GM12873 (cell line): ENCODE data around the gene MCTP1.

Experiments
- CTCF ChIP-seq: IDR thresholded peaks from 2 replicates; pipeline ENCODE4 v1.5.1; 2012; ENCODE audit warnings: low read depth, mild to moderate bottlenecking, moderate library complexity, low read length, control low read depth; ENCODE audit not compliant: insufficient read depth; ENCODE audit errors: missing control alignments

The MCTP1 gene

DNA sequence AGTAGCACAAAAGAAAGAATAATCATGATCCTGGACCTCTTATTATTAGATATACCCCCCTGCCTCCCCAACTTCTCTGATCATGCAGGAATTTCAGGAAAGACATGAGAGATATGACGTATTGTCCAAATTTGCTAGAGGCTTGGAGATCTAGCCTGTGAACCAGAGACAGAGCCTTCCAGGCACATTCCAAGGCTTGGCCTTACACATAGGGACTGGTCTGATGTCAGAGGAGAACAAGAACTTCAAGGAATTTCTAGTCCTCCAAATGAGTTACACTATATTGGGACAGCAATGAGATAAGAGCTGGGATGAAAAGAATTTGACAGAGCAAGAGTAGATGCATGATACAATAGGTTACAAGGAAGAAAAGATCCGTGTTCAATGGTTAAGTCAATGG lies 67.0 kb downstream of the MCTP1 start:
- no peak for TF ChIP-seq CTCF

- TF ChIP-seq CTCF: no peak
Measured at GRCh38 chr5:95217351-95217750, 67.5 kb downstream of the MCTP1 start.

GRCh38 chr5:95216136-95216955 lies 68.5 kb downstream of the MCTP1 start:
- no peak for TF ChIP-seq CTCF

DNA sequence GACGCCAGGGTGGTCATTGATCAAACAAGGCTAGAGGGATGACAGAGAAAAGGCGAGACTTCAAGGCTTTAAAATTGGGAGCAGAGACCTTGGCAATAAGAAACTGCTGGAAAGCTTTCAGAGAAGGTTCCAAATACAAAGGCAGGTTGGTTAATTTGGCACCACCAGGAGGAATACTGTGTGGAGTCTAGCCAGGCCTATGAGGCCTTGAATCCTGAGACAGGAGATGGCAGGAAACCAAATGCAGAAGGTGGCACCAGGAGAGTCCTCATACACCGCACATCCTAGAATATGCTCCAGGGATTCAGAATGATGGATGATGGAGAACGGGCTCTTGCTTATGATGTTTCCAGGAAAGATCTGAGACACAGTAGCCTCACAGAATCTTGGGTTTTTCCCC lies 90.0 kb downstream of the MCTP1 start:
- TF ChIP-seq CTCF: no peak

GRCh38 chr5:95191330-95191729 lies 93.6 kb downstream of the MCTP1 start:
- no peak for TF ChIP-seq CTCF

DNA sequence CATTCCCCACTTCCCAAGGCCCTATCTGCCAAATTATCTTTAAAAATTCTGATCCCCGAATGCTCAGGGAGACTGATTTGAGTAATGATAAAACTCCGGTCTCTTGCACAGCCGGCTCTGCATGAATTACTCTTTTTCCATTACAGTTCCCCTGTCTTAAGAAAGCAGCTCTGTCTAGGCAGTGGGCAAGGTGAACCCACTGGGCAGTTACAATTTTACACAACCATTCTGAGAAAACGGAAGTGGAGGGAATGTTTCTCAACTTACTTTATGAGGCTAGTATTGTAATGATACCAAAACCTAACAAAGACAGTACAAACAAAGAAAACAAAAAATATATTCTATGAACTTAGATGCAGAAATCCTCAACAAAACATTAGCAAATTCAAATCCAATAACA lies 100.0 kb downstream of the MCTP1 start:
- TF ChIP-seq CTCF: no peak

DNA sequence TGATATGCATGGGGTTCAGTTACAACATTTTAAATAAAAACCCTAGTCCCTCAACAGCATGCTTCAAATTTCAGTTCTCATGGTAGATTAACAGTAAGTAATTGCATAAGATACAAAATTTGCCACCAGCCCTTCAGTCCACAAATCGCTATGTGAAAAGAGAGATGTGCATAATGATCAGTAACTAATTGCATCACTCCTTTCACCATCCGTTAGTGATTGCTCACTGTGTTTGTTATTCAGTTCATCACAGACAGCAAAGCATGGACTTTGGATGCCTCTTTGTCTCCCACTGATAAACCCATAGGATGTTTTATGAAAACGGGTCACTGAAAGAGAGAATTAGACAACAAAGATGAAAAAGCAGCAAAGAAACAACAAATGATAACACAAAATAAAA lies 103.2 kb downstream of the MCTP1 start:
- TF ChIP-seq CTCF: no peak
